Lung (tissue), 12 donors: Measurements from ENCODE around the gene HPCA. TPM values are rescaled to one million over a fixed set of nuclear protein-coding genes. Genes with fewer than 3 reads are reported as not detected.

ENCODE experiments used
- ATAC-seq: fragments of 200-7000 bp; cut with Tn5 transposase; one replicate; pipeline ENCODE4 v1.9.1; 2020; ENCODE audit warnings: moderate number of reproducible peaks; ENCODE audit not compliant: insufficient read depth, low FRiP score
- DNase-seq, 3 donors: peaks; one replicate each; pipeline ENCODE4 v3.0.0-alpha.2; 2013 to 2017
- H3K27ac ChIP-seq, 2 donors: one replicate each; pipeline ENCODE4 v1.5.1; 2013; ENCODE audit warnings: mild to moderate bottlenecking in 2 of 2, moderate library complexity in 2 of 2, control low read depth in 1 of 2, inconsistent platforms in 1 of 2, low read depth in 1 of 2, low read length in 1 of 2
- H3K27me3 ChIP-seq, 3 donors: one replicate each; pipeline ENCODE4 v1.5.1; 2013; ENCODE audit warnings: low read length in 2 of 3; ENCODE audit not compliant: control insufficient read depth in 3 of 3, insufficient read depth in 3 of 3
- H3K36me3 ChIP-seq, 4 donors: one replicate each; pipeline ENCODE4 v1.5.1; 2013; ENCODE audit warnings: low read length in 4 of 4, mild to moderate bottlenecking in 1 of 4, moderate library complexity in 1 of 4; ENCODE audit not compliant: control insufficient read depth in 4 of 4, insufficient read depth in 4 of 4
- H3K4me1 ChIP-seq, 5 donors: one replicate each; pipeline ENCODE4 v1.5.1; 2013; ENCODE audit warnings: low read length in 5 of 5, mild to moderate bottlenecking in 2 of 5, moderate library complexity in 1 of 5; ENCODE audit not compliant: control insufficient read depth in 5 of 5, insufficient read depth in 5 of 5
- H3K4me3 ChIP-seq: one replicate; pipeline ENCODE4 v1.5.1; 2013; ENCODE audit warnings: mild to moderate bottlenecking, control low read depth, moderate library complexity
- H3K9ac ChIP-seq, 2 donors: one replicate each; pipeline ENCODE4 v1.5.1; 2013; ENCODE audit warnings: low read length in 2 of 2, control low read depth in 1 of 2; ENCODE audit not compliant: insufficient read depth in 1 of 2
- H3K9me3 ChIP-seq, 4 donors: one replicate each; pipeline ENCODE4 v1.5.1; 2013; ENCODE audit warnings: low read length in 3 of 4, mild to moderate bottlenecking in 1 of 4, moderate library complexity in 1 of 4; ENCODE audit not compliant: control insufficient read depth in 4 of 4, insufficient read depth in 3 of 4
- CTCF ChIP-seq: IDR thresholded peaks from 2 replicates; pipeline ENCODE4 v1.5.1; 2012; ENCODE audit warnings: mild to moderate bottlenecking; ENCODE audit errors: control extremely low read depth, extremely low read depth
- WGBS, 2 donors: extraction: QIAGEN DNeasy Blood & Tissue Kit; methylation state at CpG; one replicate each; pipeline ENCODE4 v1.1.7; 2013; 5-methylcytosine and 5-hydroxymethylcytosine counted together
- polyA plus RNA-seq, 2 donors: library from polyadenylated mRNA; stranded (reverse); fragments of 200-250 nt; gene quantifications; one replicate each; pipeline ENCODE4 v1.2.1, GENCODE V29; 2013
- total RNA-seq, 2 donors: library from RNA; depleted of rRNA in 1 of 2; stranded (reverse); fragments of >200 nt in 1 of 2; gene quantifications; one replicate each; pipeline ENCODE4 v1.2.1, GENCODE V29; 2014 to 2021
- donor health status: control.
- donor health status: control.
- donor health status: Bipolar disorder and iron deficiency.
- donor health status: healthy.
- donor health status: DM: yes; HTN: yes; CAD: no.

The HPCA gene
- total and polyA plus RNA-seq, 4 donors: 0.19 to 1.3 (median 0.40) TPM; not detected in 1

GRCh38 chr1:32895325-32896215 lies 9.3 kb downstream of the HPCA start:
- no peak for DNase-seq
- Histone ChIP-seq H3K27ac (no peak overlapping the region), H3K4me1 (peaks cover 0 to 12% (median 4%) of the 10 kb centered on the region in 5 donors), H3K36me3 (no peaks in the 10 kb centered on the region), H3K9me3 (peaks cover 0 to 3% (median 0%) of the 10 kb centered on the region in 4 donors), H3K9ac (no peak overlapping the region), H3K4me3 (no peak overlapping the region), H3K27me3 (peaks cover 3 to 17% (median 11%) of the 10 kb centered on the region in 3 donors)
- WGBS, 2 donors: 93 to 97% methylated on average over 25 to 26 of the region's 26 CpGs
- TF ChIP-seq CTCF: no peak
- ATAC-seq: no peak

- peaks cover 0 to 12% (median 4%) of the 10 kb centered on the region in 5 donors for H3K4me1 ChIP-seq
- H3K27ac ChIP-seq: no peak overlapping the region
- H3K4me3 ChIP-seq: no peak overlapping the region
- no peaks in the 10 kb centered on the region for H3K36me3 ChIP-seq
- peaks cover 0 to 3% (median 0%) of the 10 kb centered on the region in 4 donors for H3K9me3 ChIP-seq
- DNase-seq: no peak
- H3K9ac ChIP-seq: no peak overlapping the region
- 81% methylated on average over 5 of the region's 5 CpGs for WGBS, 2 donors
- TF ChIP-seq CTCF: no peak
- peaks cover 3 to 14% (median 14%) of the 10 kb centered on the region in 3 donors for H3K27me3 ChIP-seq
- no peak for ATAC-seq
Observed at GRCh38 chr1:32896451-32896850, 10.2 kb downstream of the HPCA start.

GRCh38 chr1:32897082-32898049 lies 11.1 kb downstream of the HPCA start:
- Histone ChIP-seq H3K9ac (no peak overlapping the region), H3K27me3 (peaks cover 3 to 14% (median 9%) of the 10 kb centered on the region in 3 donors), H3K4me3 (no peak overlapping the region), H3K27ac (no peak overlapping the region), H3K36me3 (no peaks in the 10 kb centered on the region), H3K9me3 (peaks cover 0 to 3% (median 0%) of the 10 kb centered on the region in 4 donors), H3K4me1 (peaks cover 0 to 14% (median 7%) of the 10 kb centered on the region in 5 donors)
- 85% methylated on average over 11 of the region's 11 CpGs for WGBS, 2 donors
- ATAC-seq (no peak), DNase-seq (no peak)
- TF ChIP-seq CTCF: no peak
